Activated T-cell treated with anti-CD3 and anti-CD28 coated beads for 48 hours (primary cell): ENCODE measurements around the gene KIAA0319L.
"Not testable (repeated sequence)": the region's sequence is repeated elsewhere in the genome, so short reads cannot be mapped to it uniquely, and the experiment has no call there.

Source experiments
- DNase-seq: peaks from one replicate; pipeline ENCODE4 v3.0.0-alpha.2; 2020; ENCODE audit warnings: low read depth

Gene KIAA0319L

DNA sequence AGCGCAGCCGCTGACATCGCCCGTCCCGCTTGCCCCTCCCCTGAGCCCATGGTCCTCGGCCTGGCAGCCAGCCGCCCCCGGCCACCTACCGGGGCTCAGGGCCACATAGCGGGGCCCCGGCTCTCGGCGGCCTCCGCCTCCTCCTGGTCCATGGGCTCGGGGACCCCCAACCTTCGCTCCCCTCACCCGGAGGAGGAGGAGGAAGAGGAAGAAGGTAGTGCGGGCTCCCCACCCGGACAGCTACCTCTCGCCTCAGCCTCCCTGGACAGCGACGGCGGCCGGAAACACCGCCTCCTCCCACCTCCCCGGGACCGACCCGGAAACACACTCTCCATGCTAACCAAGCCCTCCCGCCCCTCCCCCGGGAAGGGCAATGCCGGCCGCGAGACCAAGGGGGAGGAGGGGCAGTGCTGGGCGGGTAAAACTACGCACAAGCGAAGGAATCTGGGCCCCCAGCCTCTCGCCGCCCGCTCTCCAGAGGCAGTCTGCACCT is at the start of gene KIAA0319L:
TSS of gene KIAA0319L (minus strand) at position 286 of the 493 bp plus-strand sequence. CDS start 2,912 bp downstream, outside the sequence.
- DNase-seq = no peak

DNA sequence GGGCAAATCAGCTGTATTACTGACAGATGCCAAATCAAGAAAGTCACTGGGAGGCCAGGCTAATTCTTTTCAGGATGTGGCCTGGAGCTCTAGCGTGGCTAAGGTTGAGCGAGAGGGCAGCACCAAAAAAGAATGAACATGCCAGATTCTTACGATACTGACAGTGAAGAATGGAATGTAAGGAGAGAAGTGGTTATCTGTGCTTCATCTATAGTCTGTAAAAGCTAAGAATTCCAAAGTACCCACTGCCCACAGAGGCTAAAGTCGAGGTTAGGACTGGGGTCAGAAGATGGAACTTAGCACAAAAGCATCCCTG is 48.6 kb upstream of the KIAA0319L start:
- no peak for DNase-seq

DNA sequence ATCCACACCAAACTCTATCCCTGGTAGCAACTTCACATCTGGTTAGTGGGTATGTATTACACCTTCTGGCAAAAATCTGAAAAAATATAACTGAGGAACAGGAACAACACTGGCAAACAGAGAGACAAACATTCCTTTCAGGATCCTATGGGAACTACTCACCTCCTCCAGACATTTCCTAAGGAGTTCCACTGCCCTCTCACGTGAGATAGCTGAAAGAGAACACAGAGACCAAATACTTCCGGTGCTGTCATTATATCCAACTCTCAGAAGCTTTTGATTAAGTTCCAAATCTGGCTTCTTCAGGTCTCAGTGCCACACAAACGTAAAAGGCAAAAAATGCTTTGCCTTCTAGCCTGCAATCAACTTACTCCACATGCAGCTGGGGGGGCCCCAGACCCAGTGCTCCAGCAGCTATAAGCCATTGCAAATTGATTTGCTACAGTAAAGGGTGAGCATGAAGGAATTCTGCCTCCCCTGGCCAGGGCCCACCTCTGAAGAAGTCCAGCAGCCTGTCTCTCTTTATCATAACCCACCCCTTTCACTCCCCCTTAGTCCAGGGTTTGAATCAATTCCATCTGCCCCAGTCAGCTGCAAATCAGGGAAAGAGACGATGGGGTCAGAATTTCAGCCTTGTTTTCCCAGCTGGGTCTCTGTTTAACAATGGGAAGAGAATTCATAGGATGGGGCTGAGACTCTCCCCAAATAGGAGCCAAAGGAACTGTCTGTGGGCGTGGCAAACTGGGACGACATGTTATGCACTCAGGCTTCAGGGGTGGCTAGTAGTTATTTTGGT is 48.1 kb upstream of the KIAA0319L start:
- no peak for DNase-seq

DNA sequence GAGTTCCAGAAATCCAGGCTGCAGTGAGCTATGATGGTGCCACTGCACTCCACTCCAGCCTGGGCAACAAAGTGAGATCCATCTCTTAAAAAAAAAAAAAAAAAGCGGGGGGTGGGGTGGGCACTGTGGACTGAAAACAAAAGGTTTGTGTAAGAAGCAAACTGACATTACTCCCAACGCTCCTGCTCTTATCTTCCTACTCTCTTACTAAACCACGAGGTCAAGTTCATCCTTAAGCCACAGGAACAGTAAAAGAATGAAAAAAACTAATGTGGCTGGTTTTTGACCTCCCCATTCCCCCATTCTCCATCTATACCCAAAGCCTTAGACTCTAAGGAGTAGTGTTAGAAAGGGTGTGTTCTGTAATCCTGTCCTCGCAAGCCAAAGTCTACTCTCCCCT is 46.7 kb upstream of the KIAA0319L start:
- DNase-seq = no peak

DNA sequence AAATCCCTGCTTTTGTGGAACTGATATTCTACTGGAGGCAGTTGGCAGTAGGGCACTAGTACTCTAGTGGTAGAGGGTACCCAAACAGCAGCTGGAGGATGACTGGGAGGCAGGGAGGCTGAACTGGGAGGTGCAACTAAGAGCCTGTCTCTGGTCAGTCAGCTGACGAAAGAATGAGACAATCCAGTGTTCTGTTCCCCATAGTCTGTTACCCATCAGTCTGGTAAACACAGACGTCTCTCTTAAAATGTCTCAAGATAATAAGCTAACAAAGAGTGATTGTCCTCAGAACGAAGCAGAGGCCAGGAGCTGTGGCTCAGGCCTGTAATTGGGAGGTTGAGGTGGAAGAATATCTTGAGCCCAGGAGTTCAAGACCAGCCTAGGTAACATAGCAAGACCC is 46.3 kb upstream of the KIAA0319L start:
- DNase-seq = no peak

DNA sequence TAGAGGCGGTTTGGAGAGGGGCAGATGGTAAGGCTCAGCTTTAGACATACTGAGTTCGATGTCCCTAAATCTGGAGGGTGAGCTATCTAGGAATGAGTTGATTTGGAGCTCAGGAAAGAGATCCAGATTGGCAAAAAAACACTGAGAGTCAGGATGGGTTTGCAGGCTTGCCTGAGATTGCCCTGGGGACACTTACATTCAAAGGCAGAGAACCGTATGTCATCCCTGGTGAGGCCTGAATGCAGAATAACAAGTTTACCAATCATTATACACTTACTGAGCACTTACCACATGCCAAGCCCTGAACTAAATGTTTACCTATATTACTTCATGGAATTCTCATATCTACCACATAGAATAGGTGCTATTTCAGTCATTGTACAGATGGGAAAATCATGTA is 43.4 kb upstream of the KIAA0319L start:
- no peak for DNase-seq

DNA sequence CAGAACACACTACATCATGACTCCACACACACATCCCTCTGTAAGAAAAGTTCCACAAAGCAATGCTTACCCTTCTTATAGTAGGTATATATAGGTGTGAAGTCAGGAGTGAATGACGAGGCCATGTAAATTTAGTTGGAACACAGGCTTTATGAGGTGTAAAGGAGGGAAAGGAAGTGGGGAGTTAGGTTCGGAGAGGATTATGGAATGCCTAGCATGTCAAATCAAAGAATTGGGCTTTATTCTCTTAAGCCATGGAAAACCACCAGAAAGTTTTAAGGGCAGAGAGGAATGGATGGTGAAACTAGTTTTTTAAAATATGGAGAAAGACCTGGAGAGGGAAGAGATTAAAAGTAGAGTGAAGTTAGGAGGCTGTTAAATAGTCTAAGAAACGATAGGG is 42.2 kb upstream of the KIAA0319L start:
- DNase-seq = no peak

DNA sequence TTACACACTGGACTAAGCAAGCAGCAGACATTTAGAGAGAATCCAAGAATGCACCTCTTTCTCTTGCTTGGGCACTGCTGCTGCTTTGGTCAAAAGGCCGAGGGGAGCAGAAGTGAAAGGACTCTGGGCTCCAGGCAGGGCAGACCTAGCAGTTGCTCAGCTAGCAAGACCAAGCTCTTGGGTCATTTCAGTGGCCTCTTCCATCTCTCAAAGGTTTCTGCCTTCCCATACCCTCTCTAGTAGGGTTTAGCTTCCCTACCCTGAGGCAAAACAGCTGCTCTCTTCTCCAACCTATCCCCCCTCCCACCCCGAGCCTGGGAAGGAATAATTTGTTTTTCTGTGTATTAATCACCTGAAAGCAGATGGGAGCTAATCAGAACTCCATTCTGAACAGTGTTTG is 41.7 kb upstream of the KIAA0319L start:
- DNase-seq = no peak

DNA sequence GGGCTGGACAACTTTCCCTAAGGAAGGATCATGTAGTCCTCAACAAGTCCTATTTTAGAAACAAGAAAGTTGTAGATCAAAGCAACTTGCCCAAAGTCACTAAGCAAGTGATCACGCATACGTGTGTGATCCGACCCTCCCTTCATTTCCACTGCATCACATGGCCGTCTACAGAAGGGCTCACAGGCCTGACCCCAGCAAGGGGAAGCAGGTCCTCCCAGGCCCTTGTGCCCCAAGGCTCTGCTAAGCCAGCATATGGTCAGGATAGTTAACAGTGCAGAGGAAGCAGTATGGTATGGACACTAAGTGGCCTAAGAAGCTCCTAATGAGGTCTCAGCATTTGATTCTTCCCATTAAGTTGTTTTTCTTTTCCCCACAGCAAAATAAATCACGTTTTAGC is 40.7 kb upstream of the KIAA0319L start:
- DNase-seq = no peak

DNA sequence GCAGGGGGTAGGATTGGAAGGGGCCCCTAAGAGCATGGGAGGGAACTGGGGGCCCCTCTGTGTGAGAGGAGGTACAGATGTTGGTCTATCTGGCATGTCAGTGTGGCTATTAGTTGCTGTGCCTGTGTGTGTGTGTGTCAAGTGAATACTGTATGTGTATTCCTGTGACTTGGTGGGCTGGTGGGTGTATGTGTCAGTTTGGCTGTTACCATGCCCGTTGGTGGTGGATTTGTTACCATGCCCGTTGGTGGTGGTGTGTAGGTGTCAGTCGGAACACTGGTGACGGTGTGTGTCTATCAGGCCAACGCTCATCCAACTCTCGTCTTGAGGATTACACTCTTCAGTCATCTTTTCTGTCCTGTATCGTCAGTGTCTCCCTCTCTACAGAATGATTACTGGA is 38.5 kb upstream of the KIAA0319L start:
- DNase-seq = no peak

DNA sequence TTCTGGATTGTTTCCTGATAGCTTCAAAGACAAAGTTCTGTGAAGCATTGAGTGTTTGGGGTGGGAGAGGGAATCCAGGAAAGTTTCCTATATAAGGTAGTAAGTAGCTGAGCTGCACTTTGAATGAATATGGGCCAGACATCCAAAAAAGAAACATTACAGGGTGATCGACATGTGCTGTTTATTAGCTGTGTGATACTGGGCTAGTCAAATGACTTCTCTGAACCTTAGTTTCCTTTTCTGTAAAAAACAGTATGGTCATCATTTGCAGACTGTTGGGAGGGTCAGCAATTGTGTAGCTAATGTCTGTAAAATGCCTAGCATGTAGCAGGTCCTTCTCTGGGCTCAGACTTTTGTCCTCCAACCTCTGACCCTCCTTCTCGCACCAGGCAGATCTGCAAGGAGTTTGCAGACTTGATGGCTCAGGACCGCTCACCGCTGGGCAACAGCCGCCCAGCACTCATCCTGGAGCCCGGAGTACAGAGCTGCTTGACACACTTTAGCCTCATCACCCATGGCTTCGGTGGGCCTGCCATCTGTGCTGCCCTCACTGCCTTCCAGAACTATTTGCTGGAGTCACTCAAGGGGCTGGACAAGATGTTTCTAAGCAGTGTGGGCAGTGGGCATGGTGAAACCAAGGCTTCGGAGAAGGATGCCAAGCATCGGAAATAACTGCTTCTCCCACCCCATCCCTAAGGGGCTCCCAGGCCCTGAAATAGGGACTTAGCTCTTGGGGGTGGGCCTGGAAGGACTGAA is 37.0 kb upstream of the KIAA0319L start:
- no peak for DNase-seq

DNA sequence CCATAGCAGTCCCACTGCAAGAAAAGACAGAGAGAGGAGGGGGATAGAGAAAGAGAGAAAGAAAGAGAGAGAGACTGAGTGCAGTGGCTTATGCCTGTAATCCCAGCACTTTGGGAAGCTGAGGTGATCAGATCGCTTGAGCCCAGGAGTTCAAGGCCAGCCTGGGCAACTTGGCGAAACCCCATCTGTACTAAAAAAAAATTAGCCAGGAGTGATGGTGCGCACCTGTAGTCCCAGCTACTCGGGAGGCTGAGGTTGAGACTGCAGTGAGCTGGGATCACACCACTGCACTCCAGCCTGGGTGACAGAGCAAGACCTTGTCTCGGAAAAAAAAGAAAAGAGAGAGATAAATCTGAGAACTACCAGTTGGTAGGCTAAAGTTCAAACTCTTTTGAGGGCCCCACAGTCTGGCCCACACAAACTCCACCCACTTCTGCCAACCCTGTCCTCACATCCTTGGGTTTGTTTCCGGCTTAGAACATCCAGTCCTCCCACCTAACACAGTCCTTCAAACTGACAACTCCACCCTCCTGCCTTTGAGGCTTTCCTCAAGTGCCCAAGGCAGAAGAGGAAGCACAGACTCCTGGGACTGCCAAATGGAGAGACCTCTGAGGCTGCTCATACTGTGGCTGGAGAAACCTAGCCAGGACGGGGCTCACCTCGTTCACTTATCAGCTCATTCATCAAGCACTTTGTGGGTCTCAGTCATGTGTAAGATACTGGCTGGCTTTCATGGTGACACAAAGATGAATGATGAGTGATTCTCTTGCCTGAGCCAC is 36.0 kb upstream of the KIAA0319L start:
- no peak for DNase-seq

DNA sequence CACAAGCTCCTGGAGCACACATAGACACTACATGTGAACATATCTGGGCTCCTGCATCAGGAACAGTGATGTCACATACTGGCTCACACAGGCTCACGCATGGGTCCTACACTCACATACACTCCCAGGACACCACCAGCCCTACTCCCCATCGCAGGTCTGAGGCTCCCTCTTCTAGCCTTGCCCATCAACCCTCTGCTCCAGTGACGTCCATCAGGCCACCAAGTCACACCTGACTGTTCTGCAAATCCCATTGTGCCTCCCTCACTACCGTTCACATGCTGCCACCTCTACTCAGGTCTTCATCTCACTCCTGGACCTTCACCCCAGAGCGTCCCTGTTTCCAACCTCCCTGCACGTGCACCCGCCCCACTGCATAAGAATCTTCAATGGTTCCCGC is 34.0 kb upstream of the KIAA0319L start:
- DNase-seq = no peak

DNA sequence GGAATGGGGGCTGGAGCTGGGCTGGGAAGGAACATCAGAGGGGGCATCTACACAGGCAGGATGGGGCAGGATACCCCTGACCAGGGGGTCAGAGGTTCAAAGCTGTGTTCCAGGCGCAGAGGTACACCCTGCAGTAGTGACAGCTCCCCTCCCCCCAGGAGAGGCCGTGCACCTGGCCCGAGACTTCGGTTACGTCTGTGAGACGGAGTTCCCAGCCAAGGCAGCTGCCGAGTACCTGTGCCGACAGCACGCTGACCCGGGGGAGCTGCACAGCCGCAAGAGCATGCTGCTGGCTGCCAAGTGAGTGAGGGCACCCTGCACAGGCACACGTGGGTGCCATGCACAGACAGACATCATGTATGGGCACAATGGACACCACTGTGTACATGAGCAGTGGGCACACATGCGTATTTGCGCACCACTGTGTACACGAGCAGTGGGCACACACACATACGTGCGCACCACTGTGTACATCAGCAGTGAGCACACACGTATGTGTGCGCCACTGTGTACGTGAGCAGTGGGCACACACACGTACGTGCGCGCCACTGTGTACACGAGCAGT is 33.4 kb upstream of the KIAA0319L start:
- no peak for DNase-seq

DNA sequence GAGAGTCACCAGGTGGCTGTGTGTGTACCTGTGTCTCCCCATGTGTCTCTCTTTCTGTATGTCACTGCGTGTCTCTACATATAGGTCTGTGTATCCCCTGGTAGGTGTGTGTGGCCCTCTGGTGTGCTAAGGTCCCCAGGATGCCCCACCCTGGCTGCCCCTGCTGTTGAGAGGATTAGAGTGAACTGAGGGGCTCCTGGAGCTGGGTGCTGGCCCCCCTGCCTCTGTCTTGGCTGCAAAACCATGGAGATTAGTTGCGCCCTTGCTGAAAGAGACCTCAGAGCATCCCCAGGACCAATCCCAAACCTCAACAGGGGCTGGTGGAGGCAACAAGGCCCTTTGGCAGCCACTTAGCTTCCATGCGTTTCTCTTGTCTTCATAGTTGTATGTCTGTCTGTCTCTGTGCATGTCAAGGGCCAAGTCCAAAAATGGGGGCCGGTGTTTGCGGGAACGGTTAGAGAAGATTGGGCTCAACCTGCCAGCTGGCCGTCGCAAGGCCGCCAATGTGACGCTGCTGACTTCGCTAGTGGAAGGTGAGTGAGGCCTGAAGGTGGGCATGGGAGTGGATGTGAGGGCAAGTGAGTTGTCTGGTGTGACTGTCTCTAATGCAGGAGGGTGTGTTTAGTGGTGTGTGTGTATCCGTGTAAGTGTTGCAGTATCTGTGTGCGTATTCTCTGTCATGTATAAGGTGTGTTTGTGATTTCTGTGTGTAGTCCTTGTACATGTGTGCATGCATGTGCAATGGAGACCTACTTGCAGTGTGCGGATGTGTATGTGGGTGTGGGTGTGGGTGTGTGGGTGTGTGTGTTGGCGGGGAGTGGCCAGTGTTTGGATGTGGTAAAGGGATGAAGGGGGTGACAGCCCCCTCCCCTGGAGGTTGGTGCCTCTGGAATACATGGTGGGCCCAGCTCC is 32.6 kb upstream of the KIAA0319L start:
- no peak for DNase-seq

DNA sequence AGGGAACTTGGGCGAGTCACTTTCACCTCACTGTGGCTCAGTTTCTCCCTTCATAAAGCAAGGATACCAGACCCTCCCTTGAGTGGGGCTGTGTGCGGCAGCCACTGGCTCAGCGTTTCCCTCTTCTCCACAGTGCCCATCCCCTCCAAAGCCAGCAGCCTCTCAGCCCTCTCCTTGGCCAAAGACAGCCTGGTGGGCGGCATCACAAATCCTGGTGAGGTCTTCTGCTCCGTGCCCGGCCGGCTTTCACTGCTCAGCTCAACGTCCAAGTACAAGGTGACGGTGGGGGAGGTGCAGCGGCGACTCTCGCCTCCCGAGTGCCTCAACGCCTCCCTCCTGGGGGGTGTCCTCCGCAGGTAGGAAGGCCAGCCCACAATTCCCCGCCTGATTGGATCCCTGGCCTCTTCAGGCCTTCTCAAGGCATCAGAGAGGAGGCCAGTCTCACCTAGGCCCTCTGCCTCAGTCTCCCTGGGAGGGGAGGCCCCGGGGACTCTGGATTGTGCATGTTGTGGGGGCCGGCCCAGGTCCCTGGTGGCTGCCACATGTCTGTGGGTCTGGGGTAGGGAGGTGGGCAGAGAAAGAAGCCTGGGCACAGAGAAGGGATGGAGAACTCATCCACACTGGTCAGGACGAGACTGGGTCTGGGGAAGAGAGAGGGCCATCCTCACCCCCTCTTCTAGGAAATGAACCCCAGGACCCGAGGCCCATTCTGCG is 31.2 kb upstream of the KIAA0319L start:
- DNase-seq = no peak

DNA sequence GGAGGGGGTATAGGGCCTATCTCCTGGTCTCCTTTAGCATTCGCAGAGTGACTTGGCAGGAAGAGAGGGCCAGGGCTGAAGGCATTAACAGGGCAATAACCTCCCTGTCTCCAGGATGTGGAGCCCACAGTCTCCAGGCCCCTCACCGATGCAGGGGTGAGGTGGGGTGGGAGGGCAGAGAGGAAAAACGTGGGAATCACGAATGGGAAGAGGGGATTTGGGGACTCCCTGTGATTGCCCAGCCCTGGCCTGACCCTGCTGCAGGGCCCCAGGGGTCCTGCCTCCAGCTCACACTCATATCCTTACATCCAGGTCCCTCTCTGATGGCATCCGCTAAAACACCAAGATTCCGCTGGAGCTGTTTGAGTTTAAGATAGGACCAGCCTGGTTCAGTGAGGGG is 30.5 kb upstream of the KIAA0319L start:
- DNase-seq = no peak

DNA sequence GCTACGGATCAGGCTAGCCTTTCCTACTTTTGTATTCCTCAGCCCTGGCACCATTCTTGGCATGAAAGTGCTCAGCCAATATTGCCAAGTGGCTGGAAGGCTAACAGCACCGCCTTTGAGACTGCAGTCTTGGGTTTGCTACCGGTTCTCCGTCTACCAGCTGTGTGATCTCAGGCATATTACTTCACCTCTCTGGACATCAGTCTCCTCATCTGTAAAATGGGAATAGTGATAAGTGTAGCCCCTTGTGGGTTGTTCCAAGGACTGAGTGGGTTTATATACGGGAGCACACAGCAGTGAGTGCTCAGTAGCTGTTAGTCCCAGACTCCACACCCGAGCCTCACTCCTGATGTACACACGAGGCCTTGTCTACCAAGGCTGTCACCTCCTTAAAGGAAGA is 29.6 kb upstream of the KIAA0319L start:
- DNase-seq = no peak

DNA sequence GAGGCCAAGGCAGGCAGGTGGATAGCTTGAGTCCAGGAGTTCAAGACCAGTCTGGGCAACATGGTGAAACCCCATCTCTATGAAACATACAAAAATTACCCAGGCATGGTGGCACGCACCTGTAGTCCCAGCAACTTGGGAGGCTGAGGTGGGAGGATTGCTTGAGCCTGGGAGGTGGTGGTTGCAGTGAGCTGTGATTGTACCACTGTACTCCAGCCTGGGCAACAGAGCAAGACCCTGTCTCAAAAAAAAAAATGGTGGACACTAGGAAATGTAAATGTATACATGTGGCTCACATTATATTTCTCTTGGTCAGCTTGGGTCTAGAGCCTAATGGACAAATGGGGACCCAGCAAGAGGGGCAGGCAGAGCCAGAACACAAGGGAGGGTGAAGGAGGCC is 28.6 kb upstream of the KIAA0319L start:
- not testable (repeated sequence) for DNase-seq

DNA sequence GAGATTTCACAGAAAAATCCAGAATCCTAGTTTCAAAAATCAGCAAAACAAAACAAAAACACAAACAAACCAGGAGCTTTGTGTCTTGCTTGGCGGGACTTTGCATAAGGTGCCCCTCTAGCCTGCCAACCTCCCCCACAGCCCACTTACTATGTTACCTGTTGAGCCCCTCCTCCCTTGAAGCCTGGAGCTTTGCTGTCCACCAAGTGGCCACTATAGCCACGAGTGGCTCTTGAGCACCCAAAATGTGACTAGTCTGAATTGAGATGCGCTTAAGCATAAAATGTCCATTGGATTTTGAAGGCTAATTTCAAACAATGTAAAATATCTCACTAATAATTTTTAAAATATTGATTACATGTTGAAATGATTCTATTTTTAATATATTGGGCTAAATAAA is 28.1 kb upstream of the KIAA0319L start:
- DNase-seq = no peak

DNA sequence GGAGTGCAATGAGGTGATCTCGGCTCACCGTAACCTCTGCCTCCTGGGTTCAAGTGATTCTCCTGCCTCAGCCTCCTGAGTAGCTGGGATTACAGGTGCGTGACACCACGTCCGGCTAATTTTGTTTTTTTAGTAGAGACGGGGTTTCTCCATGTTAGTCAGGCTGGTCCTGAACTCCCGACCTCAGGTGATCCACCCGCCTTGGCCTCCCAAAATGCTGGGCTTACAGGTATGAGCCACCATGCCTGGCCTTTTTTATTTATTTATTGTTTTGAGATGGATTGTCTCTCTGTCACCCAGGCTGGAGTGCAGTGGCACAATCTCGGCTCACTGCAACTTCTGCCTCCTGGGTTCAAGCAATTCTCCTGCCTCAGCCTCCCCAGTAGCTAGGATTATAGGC is 24.4 kb upstream of the KIAA0319L start:
- DNase-seq = not testable (repeated sequence)
